Fibroblast of lung (primary cell): ENCODE measurements around the gene AKIRIN2. TPM values are rescaled to one million over a fixed set of nuclear protein-coding genes. Genes with fewer than 3 reads are reported as not detected.

Source experiments
- DNase-seq, 2 donors: peaks; one replicate each; pipeline versions ENCODE4 v3.0.0 to v3.0.0-alpha.2; 2010; ENCODE audit warnings: low read depth in 2 of 2
- H2AFZ ChIP-seq: 2 replicates; pipeline ENCODE4 v1.5.1; 2012; ENCODE audit warnings: low read length, control low read depth, inconsistent platforms
- H3K27ac ChIP-seq: 2 replicates; pipeline ENCODE4 v1.5.1; 2011; ENCODE audit warnings: low read length, control low read depth; ENCODE audit not compliant: insufficient read depth
- H3K27me3 ChIP-seq: 2 replicates; pipeline ENCODE4 v1.5.1; 2011; ENCODE audit warnings: mild to moderate bottlenecking, low read length; ENCODE audit not compliant: control insufficient read depth, insufficient read depth
- H3K36me3 ChIP-seq: 2 replicates; pipeline ENCODE4 v1.5.1; 2011; ENCODE audit warnings: low read length; ENCODE audit not compliant: control insufficient read depth, insufficient read depth
- H3K4me1 ChIP-seq: 2 replicates; pipeline ENCODE4 v1.5.1; 2011; ENCODE audit warnings: low read length; ENCODE audit not compliant: control insufficient read depth, insufficient read depth; ENCODE audit errors: extremely low read depth
- H3K4me2 ChIP-seq: 2 replicates; pipeline ENCODE4 v1.5.1; 2011; ENCODE audit warnings: low read length, control low read depth; ENCODE audit not compliant: insufficient read depth; ENCODE audit errors: extremely low read depth
- H3K4me3 ChIP-seq, 4 experiments: fragments of 200-600 bp in 1 of 4; sonication (generic) in 1 of 4; replicated peaks in 1 of 4; 2 replicates each; pipeline ENCODE4 v1.5.1; 2011 to 2016; ENCODE audit warnings: low read length in 4 of 4, low read depth in 3 of 4, mild to moderate bottlenecking in 3 of 4, control low read depth in 2 of 4, inconsistent platforms in 1 of 4, mixed read lengths in 1 of 4; ENCODE audit not compliant: insufficient read depth in 1 of 4; ENCODE audit errors: control extremely low read depth in 1 of 4
- H3K79me2 ChIP-seq: 2 replicates; pipeline ENCODE4 v1.5.1; 2012; ENCODE audit warnings: mild to moderate bottlenecking, low read length, inconsistent platforms; ENCODE audit not compliant: control insufficient read depth, insufficient read depth
- H3K9ac ChIP-seq: 2 replicates; pipeline ENCODE4 v1.5.1; 2011; ENCODE audit warnings: mild to moderate bottlenecking, low read length, control low read depth; ENCODE audit not compliant: insufficient read depth
- H3K9me3 ChIP-seq: 2 replicates; pipeline ENCODE4 v1.5.1; 2012; ENCODE audit warnings: low read depth, low read length; ENCODE audit not compliant: control insufficient read depth, insufficient read depth
- H4K20me1 ChIP-seq: 2 replicates; pipeline ENCODE4 v1.5.1; 2011; ENCODE audit warnings: low read length; ENCODE audit not compliant: control insufficient read depth, insufficient read depth; ENCODE audit errors: extremely low read depth
- EZH2 ChIP-seq: IDR thresholded peaks from 2 replicates; pipeline ENCODE4 v1.5.1; 2012; ENCODE audit warnings: low read length, control low read depth, mild to moderate bottlenecking; ENCODE audit errors: missing control alignments
- polyA plus RNA-seq, 2 donors: library from polyadenylated mRNA; depleted of rRNA in 1 of 2; stranded (reverse) in 1 of 2; unstranded in 1 of 2; fragments of >200 nt; gene quantifications; 2 replicates each; pipeline ENCODE4 v1.2.1, GENCODE V29; 2011 to 2012; ENCODE audit warnings: missing spikeins in 1 of 2
- total RNA-seq: library from RNA; depleted of rRNA; stranded (reverse); fragments of >200 nt; gene quantifications from 2 replicates; pipeline ENCODE4 v1.2.1, GENCODE V29; 2014
- TF ChIP-seq, protein P1 (sequence below), 2 donors: IDR thresholded peaks in 1 of 2; conservative IDR thresholded peaks in 1 of 2; 1 replicate in 1 of 2; 2 replicates in 1 of 2; pipeline ENCODE4 v1.5.1; 2011 to 2012; ENCODE audit warnings: low read length in 2 of 2, control low read depth in 1 of 2, inconsistent platforms in 1 of 2, low read depth in 1 of 2, mild to moderate bottlenecking in 1 of 2

AKIRIN2 gene
- total and polyA plus RNA-seq, 2 donors (not counting 1 experiment from before 2014, with no cell fraction given): 33.7 to 41.0 TPM

DNA sequence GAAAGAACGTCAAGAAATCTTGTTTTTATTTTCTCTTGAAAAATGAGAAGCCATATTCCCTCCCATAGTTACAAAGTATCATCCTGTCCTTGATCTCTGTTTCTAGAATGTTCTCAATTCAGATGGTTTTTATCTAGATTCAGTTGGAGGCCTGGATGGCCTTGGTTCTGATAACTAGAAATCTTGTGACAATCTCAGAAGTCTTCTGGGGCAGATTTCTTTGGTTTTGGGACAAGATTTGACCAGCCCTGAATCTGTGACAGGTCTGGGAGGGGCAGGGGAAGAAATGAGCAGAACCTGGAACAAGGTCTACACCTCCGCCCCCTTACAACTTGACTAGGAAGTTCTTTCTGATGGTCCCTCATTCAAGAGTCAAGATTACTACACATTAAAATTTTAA lies 41.4 kb upstream of the AKIRIN2 start:
- Histone ChIP-seq H3K9ac (no peak overlapping the region), H3K36me3 (no peaks in the 10 kb centered on the region), H3K27me3 (no peaks in the 10 kb centered on the region), H3K79me2 (no peaks in the 10 kb centered on the region), H2AFZ (no peak overlapping the region), H3K4me3 (no peak overlapping the region), H3K4me1 (no peaks in the 10 kb centered on the region), H3K9me3 (no peaks in the 10 kb centered on the region), H3K27ac (no peak overlapping the region), H3K4me2 (no peak overlapping the region), H4K20me1 (no peaks in the 10 kb centered on the region)
- no peak for DNase-seq
- TF ChIP-seq, protein P1, sequence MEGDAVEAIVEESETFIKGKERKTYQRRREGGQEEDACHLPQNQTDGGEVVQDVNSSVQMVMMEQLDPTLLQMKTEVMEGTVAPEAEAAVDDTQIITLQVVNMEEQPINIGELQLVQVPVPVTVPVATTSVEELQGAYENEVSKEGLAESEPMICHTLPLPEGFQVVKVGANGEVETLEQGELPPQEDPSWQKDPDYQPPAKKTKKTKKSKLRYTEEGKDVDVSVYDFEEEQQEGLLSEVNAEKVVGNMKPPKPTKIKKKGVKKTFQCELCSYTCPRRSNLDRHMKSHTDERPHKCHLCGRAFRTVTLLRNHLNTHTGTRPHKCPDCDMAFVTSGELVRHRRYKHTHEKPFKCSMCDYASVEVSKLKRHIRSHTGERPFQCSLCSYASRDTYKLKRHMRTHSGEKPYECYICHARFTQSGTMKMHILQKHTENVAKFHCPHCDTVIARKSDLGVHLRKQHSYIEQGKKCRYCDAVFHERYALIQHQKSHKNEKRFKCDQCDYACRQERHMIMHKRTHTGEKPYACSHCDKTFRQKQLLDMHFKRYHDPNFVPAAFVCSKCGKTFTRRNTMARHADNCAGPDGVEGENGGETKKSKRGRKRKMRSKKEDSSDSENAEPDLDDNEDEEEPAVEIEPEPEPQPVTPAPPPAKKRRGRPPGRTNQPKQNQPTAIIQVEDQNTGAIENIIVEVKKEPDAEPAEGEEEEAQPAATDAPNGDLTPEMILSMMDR (conservative IDR thresholded peaks at IDR 0.05 in 1 of 2, IDR thresholded peaks at IDR 0.05 in 1 of 2; ENCODE audit: low read depth in 1 of 2, low read length in 2 of 2): no peak
- no peak for TF ChIP-seq EZH2

DNA sequence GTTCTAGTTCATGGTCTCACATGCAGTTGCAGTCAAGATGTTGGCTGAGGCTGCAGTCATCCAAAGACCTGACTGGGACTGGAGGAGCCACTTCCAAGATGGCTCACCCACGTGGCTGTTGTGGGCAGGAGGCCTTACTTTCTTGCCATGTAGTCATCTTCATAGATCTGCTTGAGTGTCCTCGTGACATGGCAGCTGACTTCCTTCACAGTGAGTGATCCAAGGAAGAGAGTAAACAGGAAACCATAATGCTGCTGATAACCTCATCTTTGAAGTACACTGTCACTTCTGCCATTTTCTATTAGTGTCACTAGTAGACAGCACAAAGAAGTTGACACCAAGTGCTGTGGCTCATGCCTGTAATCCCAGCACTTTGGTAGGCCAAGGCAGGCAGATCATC lies 40.1 kb upstream of the AKIRIN2 start:
- no peak for DNase-seq

DNA sequence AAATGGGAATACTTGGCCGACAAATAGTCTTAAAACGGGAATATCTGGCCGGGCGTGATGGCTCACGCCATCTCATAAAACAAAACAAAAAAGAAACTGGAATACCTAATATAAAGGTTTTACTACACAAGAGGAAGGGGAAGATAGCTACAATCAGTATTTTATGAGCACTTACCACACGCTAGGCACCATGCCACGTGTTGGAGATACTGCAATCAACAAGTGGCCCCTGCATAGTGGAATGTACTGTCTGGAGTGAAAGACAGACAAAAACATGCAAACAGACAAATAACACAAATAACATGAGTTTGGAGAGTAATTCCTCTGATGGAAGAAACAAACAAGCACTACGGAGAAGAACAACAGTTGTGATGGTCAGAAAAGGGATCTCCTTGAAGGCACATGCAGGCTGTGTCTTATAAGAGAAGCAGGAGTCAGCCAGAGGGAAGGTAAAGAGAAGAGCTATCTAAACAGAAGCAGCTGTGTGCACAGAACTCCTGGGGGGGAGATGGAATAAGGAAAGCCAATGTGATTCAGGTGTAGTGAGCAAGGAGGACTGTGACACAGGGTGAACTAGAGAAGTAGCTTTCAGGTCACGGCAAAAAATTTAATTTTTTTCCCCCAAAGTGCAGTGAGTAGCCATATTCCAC lies 39.1 kb upstream of the AKIRIN2 start:
- Histone ChIP-seq H3K79me2 (no peaks in the 10 kb centered on the region), H4K20me1 (no peaks in the 10 kb centered on the region), H3K4me2 (no peak overlapping the region), H3K9me3 (no peaks in the 10 kb centered on the region), H3K36me3 (no peaks in the 10 kb centered on the region), H3K9ac (no peak overlapping the region), H2AFZ (no peak overlapping the region), H3K27me3 (no peaks in the 10 kb centered on the region), H3K27ac (no peak overlapping the region), H3K4me3 (no peak overlapping the region), H3K4me1 (no peaks in the 10 kb centered on the region)
- no peak for DNase-seq
- no peak for TF ChIP-seq EZH2
- TF ChIP-seq, protein P1 (conservative IDR thresholded peaks at IDR 0.05 in 1 of 2, IDR thresholded peaks at IDR 0.05 in 1 of 2; ENCODE audit: low read depth in 1 of 2, low read length in 2 of 2): no peak

More for the DNA sequence above, 40.1 kb upstream of the AKIRIN2 start:
- Histone ChIP-seq H2AFZ (peak overlapping the region; percentile 50), H3K36me3 (no peaks in the 10 kb centered on the region), H3K4me1 (no peaks in the 10 kb centered on the region), H4K20me1 (no peaks in the 10 kb centered on the region), H3K4me2 (no peak overlapping the region), H3K9me3 (no peaks in the 10 kb centered on the region), H3K27me3 (no peaks in the 10 kb centered on the region), H3K79me2 (no peaks in the 10 kb centered on the region), H3K4me3 (no peak overlapping the region), H3K27ac (no peak overlapping the region), H3K9ac (no peak overlapping the region)
- no peak for TF ChIP-seq EZH2
- TF ChIP-seq, protein P1 (conservative IDR thresholded peaks at IDR 0.05 in 1 of 2, IDR thresholded peaks at IDR 0.05 in 1 of 2; ENCODE audit: low read depth in 1 of 2, low read length in 2 of 2): no peak
